CD14-positive monocyte (primary cell): ENCODE measurements around the gene CDK5R2. TPM values are rescaled to one million over a fixed set of nuclear protein-coding genes. Genes with fewer than 3 reads are reported as not detected.

Experiments
- DNase-seq, 3 donors: peaks; one replicate each; pipeline ENCODE4 v3.0.0-alpha.2; 2011 to 2022
- H2AFZ ChIP-seq: 2 replicates; pipeline ENCODE4 v1.6.0; 2012; ENCODE audit warnings: mild to moderate bottlenecking, low read depth, low read length, inconsistent platforms; ENCODE audit not compliant: insufficient read depth, poor library complexity, severe bottlenecking
- H3K27ac ChIP-seq, 2 donors: 1 replicate in 1 of 2; 2 replicates in 1 of 2; pipeline ENCODE4 v1.5.1; 2012 to 2013; ENCODE audit warnings: low read length in 2 of 2, control low read depth in 1 of 2, inconsistent platforms in 1 of 2, low read depth in 1 of 2, mild to moderate bottlenecking in 1 of 2
- H3K27me3 ChIP-seq, 2 donors: one replicate each; pipeline versions ENCODE4 v1.6.0 to v1.6.1; 2011 to 2013; ENCODE audit warnings: low read length in 2 of 2; ENCODE audit not compliant: control insufficient read depth in 2 of 2, insufficient read depth in 2 of 2
- H3K36me3 ChIP-seq, 2 donors: replicated peaks in 1 of 2; 1 replicate in 1 of 2; 2 replicates in 1 of 2; pipeline versions ENCODE4 v1.5.1 to v1.6.1; 2012 to 2013; ENCODE audit warnings: low read length in 2 of 2, control low read depth in 1 of 2, inconsistent platforms in 1 of 2, mild to moderate bottlenecking in 1 of 2; ENCODE audit not compliant: insufficient read depth in 2 of 2, control insufficient read depth in 1 of 2
- H3K4me1 ChIP-seq, 2 donors: 1 replicate in 1 of 2; 2 replicates in 1 of 2; pipeline versions ENCODE4 v1.5.1 to v1.6.1; 2012 to 2013; ENCODE audit warnings: low read length in 2 of 2, control low read depth in 1 of 2, inconsistent platforms in 1 of 2, mild to moderate bottlenecking in 1 of 2, moderate library complexity in 1 of 2; ENCODE audit not compliant: insufficient read depth in 2 of 2, control insufficient read depth in 1 of 2
- H3K4me2 ChIP-seq: replicated peaks from 2 replicates; pipeline ENCODE3; 2012; ENCODE audit warnings: low read length, moderate library complexity, mild to moderate bottlenecking; ENCODE audit not compliant: poor library complexity, severe bottlenecking; ENCODE audit errors: extremely low read depth
- H3K4me3 ChIP-seq, 3 experiments: fragments of 200-600 bp in 1 of 3; sonication (generic) in 1 of 3; replicated peaks in 1 of 3; 1 replicate in 2 of 3; 2 replicates in 1 of 3; pipeline ENCODE4 v1.5.1; 2011 to 2013; ENCODE audit warnings: low read length in 3 of 3, mild to moderate bottlenecking in 3 of 3, control low read depth in 2 of 3, low read depth in 2 of 3, inconsistent platforms in 1 of 3, moderate library complexity in 1 of 3
- H3K79me2 ChIP-seq: 2 replicates; pipeline ENCODE4 v1.6.0; 2012; ENCODE audit warnings: mild to moderate bottlenecking, control low read depth, inconsistent platforms, low read length, moderate library complexity; ENCODE audit not compliant: insufficient read depth
- H3K9ac ChIP-seq: 2 replicates; pipeline ENCODE4 v1.6.0; 2017; ENCODE audit warnings: low read length, mild to moderate bottlenecking; ENCODE audit not compliant: insufficient read depth, poor library complexity, severe bottlenecking
- H3K9me3 ChIP-seq, 2 donors: replicated peaks in 1 of 2; 1 replicate in 1 of 2; 2 replicates in 1 of 2; pipeline versions ENCODE4 v1.5.1 to v1.6.1; 2012 to 2013; ENCODE audit warnings: low read length in 2 of 2, control low read depth in 1 of 2; ENCODE audit not compliant: control insufficient read depth in 1 of 2, insufficient read depth in 1 of 2
- H4K20me1 ChIP-seq: 2 replicates; pipeline ENCODE4 v1.6.0; 2012; ENCODE audit warnings: mild to moderate bottlenecking, low read length, control low read depth, moderate library complexity; ENCODE audit not compliant: insufficient read depth
- H3K27ac Mint-ChIP-seq, 7 donors: one replicate each; pipeline ENCODE4 v1.8.0; 2020; ENCODE audit warnings: mild to moderate bottlenecking in 7 of 7, mixed read lengths in 7 of 7, moderate library complexity in 6 of 7, inconsistent platforms in 2 of 7
- H3K27me3 Mint-ChIP-seq, 3 donors: one replicate each; pipeline ENCODE4 v1.8.0; 2021 to 2022; ENCODE audit warnings: low read depth in 3 of 3, mild to moderate bottlenecking in 3 of 3, mixed read lengths in 3 of 3, moderate library complexity in 3 of 3, inconsistent platforms in 1 of 3
- H3K36me3 Mint-ChIP-seq, 2 donors: one replicate each; pipeline ENCODE4 v1.8.0; 2020; ENCODE audit warnings: mixed read lengths in 2 of 2, inconsistent platforms in 1 of 2, mild to moderate bottlenecking in 1 of 2
- H3K4me1 Mint-ChIP-seq: one replicate; pipeline ENCODE4 v1.8.0; 2020; ENCODE audit warnings: mild to moderate bottlenecking, mixed read lengths
- H3K4me3 Mint-ChIP-seq, 2 donors: one replicate each; pipeline ENCODE4 v1.8.0; 2020; ENCODE audit warnings: mild to moderate bottlenecking in 2 of 2, mixed read lengths in 2 of 2, moderate library complexity in 1 of 2
- H3K9me3 Mint-ChIP-seq, 7 donors: one replicate each; pipeline ENCODE4 v1.8.0; 2020 to 2022; ENCODE audit warnings: mixed read lengths in 7 of 7, mild to moderate bottlenecking in 6 of 7, moderate library complexity in 6 of 7, inconsistent platforms in 2 of 7
- CTCF ChIP-seq: fragments of 200-600 bp; IDR thresholded peaks from one replicate; pipeline ENCODE4 v1.8.0; 2022; ENCODE audit warnings: antibody characterized with exemption, mild to moderate bottlenecking
- WGBS: methylation state at CpG from one replicate; pipeline ENCODE4 v1.1.5; 2013; ENCODE audit warnings: missing lambda C conversion rate; ENCODE audit not compliant: insufficient coverage; 5-methylcytosine and 5-hydroxymethylcytosine counted together
- intact Hi-C, 2 donors: fragments of 100-400 bp; cut with micrococcal nuclease; formaldehyde crosslinking; loops; one replicate each; pipeline versions ENCODE4 v1.15.0 to v1.15.1; 2023
- polyA plus RNA-seq, 3 donors: library from polyadenylated mRNA; depleted of rRNA in 1 of 3; unstranded in 2 of 3; stranded (reverse) in 1 of 3; fragments of 300-500 nt in 2 of 3; fragments of >200 nt in 1 of 3; fragmentation: Illumina TruSeq in 2 of 3; gene quantifications; 1 replicate in 2 of 3; 2 replicates in 1 of 3; pipeline ENCODE4 v1.2.3, GENCODE V29; 2012 to 2021

CDK5R2 gene
- polyA plus RNA-seq, 3 donors = not detected

- Histone ChIP-seq H3K79me2 (no peaks in the 10 kb centered on the region), H3K9me3 (peaks cover 0 to 25% of the 10 kb centered on the region in 2 donors), H3K27me3 (peaks cover 62 to 90% of the 10 kb centered on the region in 2 donors), H3K4me1 (peaks cover 8 to 24% of the 10 kb centered on the region in 2 donors), H3K36me3 (no peaks in the 10 kb centered on the region), H3K4me3 (no peak overlapping the region), H3K4me2 (no peak overlapping the region), H3K9ac (no peak overlapping the region), H2AFZ (no peak overlapping the region), H4K20me1 (no peaks in the 10 kb centered on the region), H3K27ac (no peak overlapping the region)
- H3K9me3 Mint-ChIP-seq = peaks cover 0 to 19% (median 5%) of the 10 kb centered on the region in 7 donors
- H3K27me3 Mint-ChIP-seq = peaks cover 84 to 98% (median 88%) of the 10 kb centered on the region in 3 donors
- no peak for DNase-seq
- peak overlapping the region in 1 of 2 donors; percentile 83 for H3K4me3 Mint-ChIP-seq
- no peak overlapping the region for H3K27ac Mint-ChIP-seq
- 9% methylated on average over 18 of the region's 23 CpGs for WGBS
- intact Hi-C loops = no loop called here
- TF ChIP-seq CTCF = no peak
- peaks cover 0 to 7% of the 10 kb centered on the region in 2 donors for H3K36me3 Mint-ChIP-seq
- H3K4me1 Mint-ChIP-seq = peaks cover 23% of the 10 kb centered on the region
Measured at GRCh38 chr2:218983263-218983933, 23.9 kb downstream of the CDK5R2 start.

- 14% methylated on average over 9 of the region's 10 CpGs for WGBS
- H3K9ac ChIP-seq = no peak overlapping the region
- DNase-seq = no peak
- peaks cover 8 to 24% of the 10 kb centered on the region in 2 donors for H3K4me1 ChIP-seq
- peaks cover 67 to 90% of the 10 kb centered on the region in 2 donors for H3K27me3 ChIP-seq
- Mint-ChIP-seq H3K4me1 (peaks cover 23% of the 10 kb centered on the region), H3K27ac (no peak overlapping the region), H3K27me3 (peaks cover 85 to 98% (median 88%) of the 10 kb centered on the region in 3 donors), H3K9me3 (peaks cover 0 to 20% (median 7%) of the 10 kb centered on the region in 7 donors), H3K4me3 (peak overlapping the region in 1 of 2 donors; percentile 83), H3K36me3 (peaks cover 0 to 7% of the 10 kb centered on the region in 2 donors)
- H4K20me1 ChIP-seq = no peaks in the 10 kb centered on the region
- no peaks in the 10 kb centered on the region for H3K79me2 ChIP-seq
- H3K36me3 ChIP-seq = no peaks in the 10 kb centered on the region
- H2AFZ ChIP-seq = no peak overlapping the region
- TF ChIP-seq CTCF = no peak
- intact Hi-C loops = no loop called here
- H3K4me3 ChIP-seq = no peak overlapping the region
- no peak overlapping the region for H3K27ac ChIP-seq
- H3K4me2 ChIP-seq = no peak overlapping the region
- peaks cover 0 to 25% of the 10 kb centered on the region in 2 donors for H3K9me3 ChIP-seq
Measured at GRCh38 chr2:218983934-218984238, 24.4 kb downstream of the CDK5R2 start.
